ENCODE data around the gene PTGES.

- TF ChIP-seq EZH2 (IDR thresholded peaks at IDR 0.05) (no peak), CTCF (IDR thresholded peaks at IDR 0.05) (no peak)
These were observed 4.2 kb upstream of the PTGES start for GRCh38 chr9:129757045-129757444.
